Right atrium auricular region (tissue), 2 donors: ENCODE measurements around the gene MYZAP. TPM values are rescaled to one million over a fixed set of nuclear protein-coding genes. Genes with fewer than 3 reads are reported as not detected.

ENCODE experiments used
- DNase-seq: peaks from one replicate; pipeline ENCODE4 v3.0.0-alpha.2; 2019; ENCODE audit warnings: low spot score
- H3K27ac ChIP-seq, 2 donors: fragments of 200-600 bp; sonication (generic); 1 replicate in 1 of 2; 2 replicates in 1 of 2; pipeline ENCODE4 v1.5.1; 2016 to 2019
- H3K27me3 ChIP-seq, 2 donors: fragments of 200-600 bp; sonication (generic); one replicate each; pipeline versions ENCODE4 v1.5.1 to v1.6.0; 2017 to 2019
- H3K36me3 ChIP-seq: fragments of 200-600 bp; sonication (generic); one replicate; pipeline ENCODE4 v1.5.1; 2016
- H3K4me1 ChIP-seq, 2 donors: fragments of 200-600 bp; sonication (generic); one replicate each; pipeline versions ENCODE4 v1.5.1 to v1.6.0; 2017 to 2019
- H3K4me3 ChIP-seq, 2 donors: fragments of 200-600 bp; sonication (generic); 1 replicate in 1 of 2; 2 replicates in 1 of 2; pipeline ENCODE4 v1.5.1; 2017 to 2019; ENCODE audit warnings: mild to moderate bottlenecking in 1 of 2, moderate library complexity in 1 of 2
- H3K9me3 ChIP-seq, 2 donors: fragments of 200-600 bp; sonication (generic); one replicate each; pipeline ENCODE4 v1.5.1; 2019
- total RNA-seq, 2 donors: library from RNA; depleted of rRNA; stranded (reverse); fragments of >200 nt; gene quantifications; one replicate each; pipeline ENCODE4 v1.1.0, GENCODE V29; 2016
- TF ChIP-seq, protein P1 (sequence below), 2 donors: fragments of 200-600 bp; sonication (generic); IDR thresholded peaks; one replicate each; pipeline ENCODE4 v1.5.1; 2019; ENCODE audit warnings: antibody characterized with exemption in 2 of 2

The MYZAP gene
- total RNA-seq, 2 donors from 2014 or later, result 305 to 491 TPM

DNA sequence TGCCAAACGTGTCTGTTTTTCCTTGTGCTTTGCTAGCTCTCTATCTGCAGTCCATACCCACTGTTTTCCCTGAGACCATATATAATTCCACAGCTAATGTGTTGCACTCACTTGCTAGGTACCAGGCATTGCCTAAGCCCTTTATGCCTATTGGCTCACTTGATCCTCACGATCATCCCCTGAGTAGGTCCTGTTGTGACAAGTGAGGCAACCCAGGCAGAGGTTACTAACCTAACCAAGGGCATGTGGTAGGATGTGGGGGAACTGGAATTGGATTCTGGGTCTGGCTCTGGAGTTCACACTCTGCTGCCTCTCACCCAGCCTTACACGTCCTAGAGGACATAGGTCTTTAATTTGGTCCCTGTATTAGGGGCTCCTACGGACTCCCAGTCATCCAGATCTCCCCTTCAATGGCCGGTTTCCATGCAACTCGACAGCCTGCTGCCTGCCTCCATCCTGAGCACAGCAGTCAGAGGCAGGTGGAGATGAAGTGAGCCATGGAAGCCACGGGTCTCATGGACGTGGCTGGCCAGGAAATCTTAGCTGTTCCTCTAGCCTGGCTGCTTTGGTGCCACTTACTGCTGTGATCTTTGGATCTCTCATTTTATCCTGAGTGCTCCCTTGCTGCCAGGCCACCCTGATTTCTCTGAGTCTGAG lies 38.9 kb upstream of the MYZAP start:
- no peak for DNase-seq
- Histone ChIP-seq H3K4me3 (no peak overlapping the region), H3K27ac (peak overlapping the region; percentile 69), H3K4me1 (peaks cover 0 to 63% of the 10 kb centered on the region in 2 donors), H3K9me3 (no peaks in the 10 kb centered on the region), H3K36me3 (no peaks in the 10 kb centered on the region), H3K27me3 (no peaks in the 10 kb centered on the region)
- TF ChIP-seq, protein P1, sequence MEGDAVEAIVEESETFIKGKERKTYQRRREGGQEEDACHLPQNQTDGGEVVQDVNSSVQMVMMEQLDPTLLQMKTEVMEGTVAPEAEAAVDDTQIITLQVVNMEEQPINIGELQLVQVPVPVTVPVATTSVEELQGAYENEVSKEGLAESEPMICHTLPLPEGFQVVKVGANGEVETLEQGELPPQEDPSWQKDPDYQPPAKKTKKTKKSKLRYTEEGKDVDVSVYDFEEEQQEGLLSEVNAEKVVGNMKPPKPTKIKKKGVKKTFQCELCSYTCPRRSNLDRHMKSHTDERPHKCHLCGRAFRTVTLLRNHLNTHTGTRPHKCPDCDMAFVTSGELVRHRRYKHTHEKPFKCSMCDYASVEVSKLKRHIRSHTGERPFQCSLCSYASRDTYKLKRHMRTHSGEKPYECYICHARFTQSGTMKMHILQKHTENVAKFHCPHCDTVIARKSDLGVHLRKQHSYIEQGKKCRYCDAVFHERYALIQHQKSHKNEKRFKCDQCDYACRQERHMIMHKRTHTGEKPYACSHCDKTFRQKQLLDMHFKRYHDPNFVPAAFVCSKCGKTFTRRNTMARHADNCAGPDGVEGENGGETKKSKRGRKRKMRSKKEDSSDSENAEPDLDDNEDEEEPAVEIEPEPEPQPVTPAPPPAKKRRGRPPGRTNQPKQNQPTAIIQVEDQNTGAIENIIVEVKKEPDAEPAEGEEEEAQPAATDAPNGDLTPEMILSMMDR (IDR thresholded peaks at IDR 0.05), result no peak

DNA sequence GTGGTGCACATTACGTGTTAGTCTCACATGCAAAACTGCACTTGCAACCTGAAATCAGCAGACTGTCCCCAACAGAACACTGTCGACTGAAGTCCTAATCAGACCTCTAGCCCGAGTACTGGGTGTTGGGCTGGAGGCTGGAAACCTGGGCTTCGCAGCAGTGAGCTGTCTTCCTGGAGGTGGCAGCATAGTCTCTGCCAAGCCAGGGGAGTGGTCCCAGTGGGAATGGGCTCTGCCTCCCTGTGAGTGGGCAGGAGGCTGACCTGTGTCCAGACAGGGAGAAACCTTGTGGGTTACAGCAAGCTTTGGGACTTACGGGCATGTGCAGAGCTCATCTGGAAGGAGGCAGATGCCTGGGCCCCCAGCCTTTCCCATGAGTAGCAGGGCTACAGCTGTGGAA lies 38.2 kb upstream of the MYZAP start:
- TF ChIP-seq, protein P1 (IDR thresholded peaks at IDR 0.05), result peak in 1 of 2 donors; percentile 14
- Histone ChIP-seq H3K9me3 (no peaks in the 10 kb centered on the region), H3K4me1 (peaks cover 0 to 63% of the 10 kb centered on the region in 2 donors), H3K4me3 (no peak overlapping the region), H3K27ac (peak overlapping the region; percentile 69), H3K27me3 (no peaks in the 10 kb centered on the region), H3K36me3 (no peaks in the 10 kb centered on the region)
- no peak for DNase-seq

DNA sequence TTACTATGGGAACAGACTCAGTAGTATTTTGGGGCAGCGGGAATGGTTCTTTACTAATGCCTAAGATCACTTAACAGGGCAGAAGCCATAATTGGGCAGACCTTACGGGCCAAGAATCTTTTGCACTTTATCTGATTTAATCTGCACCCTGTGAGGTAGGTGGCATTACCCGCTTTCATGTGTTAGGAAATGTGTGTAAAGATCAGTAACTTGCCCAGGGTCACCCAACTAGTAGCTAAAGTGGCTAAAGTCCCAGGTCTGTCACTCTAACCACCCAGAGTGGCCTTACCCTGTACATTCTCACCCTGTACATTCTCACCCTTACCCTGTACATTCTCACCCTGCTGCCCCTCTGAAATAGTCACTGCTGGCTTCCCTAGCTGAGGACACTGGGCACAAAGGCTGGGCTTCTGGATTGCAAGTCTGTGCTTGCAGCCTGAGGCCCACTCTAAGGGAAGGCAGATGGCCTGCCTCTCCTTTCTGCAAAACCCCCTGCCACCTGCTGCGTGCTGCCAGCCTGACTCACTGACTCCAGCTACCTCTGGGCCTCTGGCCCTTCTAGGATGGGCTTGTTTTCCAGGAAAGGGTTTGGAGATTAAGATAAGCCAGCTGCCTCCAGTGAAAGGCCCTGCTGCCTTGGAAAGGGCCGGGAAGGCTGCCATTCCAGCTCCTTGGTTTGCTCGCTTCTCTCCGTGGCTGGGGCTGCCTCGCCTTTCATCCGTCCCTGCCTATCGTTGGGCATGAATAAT lies 37.5 kb upstream of the MYZAP start:
- Histone ChIP-seq H3K36me3 (no peaks in the 10 kb centered on the region), H3K27me3 (no peaks in the 10 kb centered on the region), H3K4me1 (peaks cover 0 to 63% of the 10 kb centered on the region in 2 donors), H3K27ac (peak overlapping the region; percentile 69), H3K9me3 (no peaks in the 10 kb centered on the region), H3K4me3 (no peak overlapping the region)
- TF ChIP-seq, protein P1 (IDR thresholded peaks at IDR 0.05), result no peak
- no peak for DNase-seq

DNA sequence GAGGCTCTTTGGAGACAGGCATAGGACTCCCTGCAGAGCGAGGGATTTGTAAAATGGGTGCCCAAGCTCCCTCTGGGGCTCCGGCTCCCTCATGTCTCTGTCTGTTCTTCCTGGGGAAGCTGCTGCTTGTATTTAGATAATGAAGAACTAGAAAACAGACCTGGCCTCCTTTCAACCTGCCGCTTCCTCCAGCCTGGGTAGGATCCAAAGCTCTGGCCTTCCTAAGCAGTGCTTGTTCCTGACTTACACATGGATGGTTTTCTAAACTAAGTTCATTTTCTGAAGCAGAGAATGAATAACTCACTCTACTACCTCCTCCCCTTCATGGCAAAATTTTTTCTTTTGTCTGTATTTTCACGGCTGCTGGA lies 36.9 kb upstream of the MYZAP start:
- peak overlapping the region; percentile 69 for H3K27ac ChIP-seq
- no peaks in the 10 kb centered on the region for H3K36me3 ChIP-seq
- H3K9me3 ChIP-seq, result no peaks in the 10 kb centered on the region
- DNase-seq, result no peak
- H3K4me1 ChIP-seq, result peaks cover 0 to 59% of the 10 kb centered on the region in 2 donors
- H3K4me3 ChIP-seq, result no peak overlapping the region
- TF ChIP-seq, protein P1 (IDR thresholded peaks at IDR 0.05), result no peak
- no peaks in the 10 kb centered on the region for H3K27me3 ChIP-seq

DNA sequence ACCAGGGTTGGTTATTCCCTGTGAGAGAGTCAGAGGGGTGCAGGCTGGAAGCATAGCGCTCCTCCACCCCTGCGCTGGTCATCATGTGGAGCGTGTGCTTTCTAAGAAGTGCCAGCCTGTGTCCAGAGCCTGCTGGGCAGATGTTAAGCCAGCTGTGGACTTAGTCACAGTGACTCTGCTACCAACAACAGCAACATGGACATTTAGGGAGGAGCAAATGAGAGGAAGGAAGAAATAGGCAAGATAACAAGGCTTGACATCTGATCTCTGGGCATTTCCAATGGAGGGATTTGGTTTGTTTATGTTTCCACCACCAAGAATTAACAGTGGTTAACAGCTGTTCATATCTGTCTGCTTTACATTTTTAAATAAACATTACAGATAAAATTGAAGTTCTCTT lies 36.4 kb upstream of the MYZAP start:
- H3K4me3 ChIP-seq, result no peak overlapping the region
- TF ChIP-seq, protein P1 (IDR thresholded peaks at IDR 0.05), result no peak
- peak overlapping the region; percentile 69 for H3K27ac ChIP-seq
- no peak for DNase-seq
- H3K4me1 ChIP-seq, result peaks cover 0 to 58% of the 10 kb centered on the region in 2 donors
- no peaks in the 10 kb centered on the region for H3K27me3 ChIP-seq
- H3K36me3 ChIP-seq, result no peaks in the 10 kb centered on the region
- no peaks in the 10 kb centered on the region for H3K9me3 ChIP-seq
